Body of pancreas (tissue), 4 donors: ENCODE results near the gene EPHB1. TPM values are rescaled to one million over a fixed set of nuclear protein-coding genes. Genes with fewer than 3 reads are reported as not detected.

ENCODE experiments used
- ATAC-seq: fragments of 150-250 bp; one replicate; pipeline ENCODE4 v1.9.1; 2016
- DNase-seq, 4 donors: peaks; one replicate each; pipeline ENCODE4 v3.0.0-alpha.2; 2019
- H3K27ac ChIP-seq, 4 donors: fragments of 200-600 bp; sonication (generic); 1 replicate in 3 of 4; 2 replicates in 1 of 4; pipeline versions ENCODE4 v1.5.1 to v1.6.1; 2016 to 2019; ENCODE audit warnings: mild to moderate bottlenecking in 1 of 4, mixed read lengths in 1 of 4, moderate library complexity in 1 of 4
- H3K27me3 ChIP-seq, 2 donors: fragments of 200-600 bp; sonication (generic); one replicate each; pipeline ENCODE4 v1.6.0; 2016; ENCODE audit warnings: mild to moderate bottlenecking in 1 of 2
- H3K36me3 ChIP-seq, 2 donors: fragments of 200-600 bp; sonication (generic); replicated peaks in 1 of 2; 2 replicates each; pipeline ENCODE4 v1.5.1; 2016; ENCODE audit warnings: low read depth in 2 of 2; ENCODE audit not compliant: insufficient read depth in 1 of 2
- H3K4me1 ChIP-seq: fragments of 200-600 bp; sonication (generic); one replicate; pipeline ENCODE4 v1.6.0; 2016
- H3K4me3 ChIP-seq, 2 donors: fragments of 200-600 bp; sonication (generic); 1 replicate in 1 of 2; 2 replicates in 1 of 2; pipeline ENCODE4 v1.5.1; 2016 to 2019
- H3K9me3 ChIP-seq, 3 donors: fragments of 200-600 bp; sonication (generic); 1 replicate in 2 of 3; 2 replicates in 1 of 3; pipeline ENCODE4 v1.5.1; 2016
- POLR2A ChIP-seq, 3 donors: fragments of 450-650 bp; IDR thresholded peaks; one replicate each; pipeline ENCODE4 v1.6.1; 2016; ENCODE audit warnings: antibody characterized with exemption in 3 of 3, mild to moderate bottlenecking in 2 of 3
- WGBS, 2 donors: methylation state at CpG; one replicate each; pipeline ENCODE4 v1.1.5; 2017; 5-methylcytosine and 5-hydroxymethylcytosine counted together
- intact Hi-C: fragments of 100-400 bp; cut with DNase I; formaldehyde crosslinking; loops from one replicate; pipeline ENCODE4 v1.15.1; 2023
- total RNA-seq, 2 donors: library from RNA; depleted of rRNA; stranded (reverse); fragments of >200 nt; gene quantifications; one replicate each; pipeline ENCODE4 v1.1.0, GENCODE V29; 2016
- TF ChIP-seq, protein P1 (sequence below), 7 experiments: fragments of 450-650 bp in 4 of 7; fragments of 200-600 bp in 3 of 7; sonication (generic) in 3 of 7; IDR thresholded peaks; one replicate each; pipeline ENCODE4 v1.5.1; 2016 to 2019; ENCODE audit warnings: antibody characterized with exemption in 7 of 7

EPHB1 gene
- total RNA-seq, 2 donors from 2014 or later: 1.3 TPM; not detected in 1

DNA sequence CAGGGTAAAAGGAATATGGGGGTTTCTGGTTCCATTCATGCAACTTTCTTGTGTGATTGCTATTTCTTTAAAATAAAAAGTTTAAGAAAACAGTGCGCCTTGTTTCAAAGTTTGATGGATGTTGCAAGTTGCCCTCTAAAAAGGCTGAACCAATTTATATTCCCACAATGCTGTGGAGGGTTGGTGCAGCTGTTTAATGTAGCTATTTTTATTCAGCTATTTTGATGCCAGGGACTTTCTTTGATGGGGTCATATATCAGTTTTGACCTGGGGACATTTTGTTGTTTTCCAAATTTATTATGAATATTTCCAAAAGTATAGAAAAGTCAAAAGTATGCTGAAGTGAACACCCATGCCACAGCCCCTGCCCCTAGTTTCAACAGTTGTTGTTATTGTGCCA is 20.5 kb downstream of the EPHB1 start:
- Histone ChIP-seq H3K27me3 (no peaks in the 10 kb centered on the region), H3K36me3 (no peaks in the 10 kb centered on the region), H3K27ac (no peak overlapping the region), H3K9me3 (no peaks in the 10 kb centered on the region), H3K4me1 (no peaks in the 10 kb centered on the region), H3K4me3 (no peak overlapping the region)
- DNase-seq (no peak), ATAC-seq (no peak)
- intact Hi-C loops: no loop called here
- TF ChIP-seq POLR2A (IDR thresholded peaks at IDR 0.05): no peak
- TF ChIP-seq, protein P1, sequence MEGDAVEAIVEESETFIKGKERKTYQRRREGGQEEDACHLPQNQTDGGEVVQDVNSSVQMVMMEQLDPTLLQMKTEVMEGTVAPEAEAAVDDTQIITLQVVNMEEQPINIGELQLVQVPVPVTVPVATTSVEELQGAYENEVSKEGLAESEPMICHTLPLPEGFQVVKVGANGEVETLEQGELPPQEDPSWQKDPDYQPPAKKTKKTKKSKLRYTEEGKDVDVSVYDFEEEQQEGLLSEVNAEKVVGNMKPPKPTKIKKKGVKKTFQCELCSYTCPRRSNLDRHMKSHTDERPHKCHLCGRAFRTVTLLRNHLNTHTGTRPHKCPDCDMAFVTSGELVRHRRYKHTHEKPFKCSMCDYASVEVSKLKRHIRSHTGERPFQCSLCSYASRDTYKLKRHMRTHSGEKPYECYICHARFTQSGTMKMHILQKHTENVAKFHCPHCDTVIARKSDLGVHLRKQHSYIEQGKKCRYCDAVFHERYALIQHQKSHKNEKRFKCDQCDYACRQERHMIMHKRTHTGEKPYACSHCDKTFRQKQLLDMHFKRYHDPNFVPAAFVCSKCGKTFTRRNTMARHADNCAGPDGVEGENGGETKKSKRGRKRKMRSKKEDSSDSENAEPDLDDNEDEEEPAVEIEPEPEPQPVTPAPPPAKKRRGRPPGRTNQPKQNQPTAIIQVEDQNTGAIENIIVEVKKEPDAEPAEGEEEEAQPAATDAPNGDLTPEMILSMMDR (IDR thresholded peaks at IDR 0.05): no peak
- 71 to 78% methylated on average over 1 of the region's 1 CpG for WGBS, 2 donors

- ATAC-seq: no peak
- intact Hi-C loops: no loop called here
- Histone ChIP-seq H3K4me3 (no peak overlapping the region), H3K4me1 (no peaks in the 10 kb centered on the region), H3K36me3 (no peaks in the 10 kb centered on the region), H3K27ac (no peak overlapping the region), H3K27me3 (no peaks in the 10 kb centered on the region), H3K9me3 (no peaks in the 10 kb centered on the region)
- no peak for DNase-seq
- TF ChIP-seq, protein P1 (IDR thresholded peaks at IDR 0.05): no peak
- no peak for TF ChIP-seq POLR2A (IDR thresholded peaks at IDR 0.05)
- WGBS, 2 donors: 78 to 80% methylated on average over 7 of the region's 7 CpGs
Observed at GRCh38 chr3:134816623-134817022, 21.6 kb downstream of the EPHB1 start.

DNA sequence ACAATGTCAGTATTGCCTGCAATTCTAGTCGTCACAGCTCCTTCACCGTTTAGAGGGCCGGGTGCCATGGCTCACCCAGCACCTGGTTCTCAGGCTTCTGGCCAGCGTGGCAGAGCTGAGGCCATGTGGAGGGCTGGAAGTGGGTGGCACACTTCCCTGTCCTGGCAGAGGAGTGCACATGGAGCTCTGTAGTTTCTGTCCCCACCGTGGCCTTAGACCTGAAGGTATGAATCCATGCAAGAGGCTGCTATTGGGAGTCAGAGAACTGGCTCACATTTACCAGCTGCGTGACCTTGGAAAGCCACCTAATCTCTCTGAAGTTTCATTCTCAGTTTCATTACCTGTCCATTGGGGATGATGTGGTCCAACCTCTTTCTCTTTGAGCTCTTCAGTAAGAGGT is 22.2 kb downstream of the EPHB1 start:
- Histone ChIP-seq H3K4me3 (no peak overlapping the region), H3K9me3 (no peaks in the 10 kb centered on the region), H3K27me3 (no peaks in the 10 kb centered on the region), H3K4me1 (no peaks in the 10 kb centered on the region), H3K36me3 (no peaks in the 10 kb centered on the region), H3K27ac (no peak overlapping the region)
- WGBS, 2 donors: 77 to 80% methylated on average over 3 to 6 of the region's 6 CpGs
- no peak for TF ChIP-seq POLR2A (IDR thresholded peaks at IDR 0.05)
- TF ChIP-seq, protein P1 (IDR thresholded peaks at IDR 0.05): no peak
- intact Hi-C loops: no loop called here
- ATAC-seq: no peak
- no peak for DNase-seq

- no peak overlapping the region for H3K27ac ChIP-seq
- H3K36me3 ChIP-seq: no peaks in the 10 kb centered on the region
- DNase-seq: no peak
- intact Hi-C loops: no loop called here
- no peaks in the 10 kb centered on the region for H3K9me3 ChIP-seq
- no peak overlapping the region for H3K4me3 ChIP-seq
- TF ChIP-seq, protein P1 (IDR thresholded peaks at IDR 0.05): no peak
- 80 to 84% methylated on average over 1 of the region's 1 CpG for WGBS, 2 donors
- ATAC-seq: no peak
- H3K4me1 ChIP-seq: no peaks in the 10 kb centered on the region
- H3K27me3 ChIP-seq: no peaks in the 10 kb centered on the region
Observed at GRCh38 chr3:134820994-134821393, 25.9 kb downstream of the EPHB1 start.

DNA sequence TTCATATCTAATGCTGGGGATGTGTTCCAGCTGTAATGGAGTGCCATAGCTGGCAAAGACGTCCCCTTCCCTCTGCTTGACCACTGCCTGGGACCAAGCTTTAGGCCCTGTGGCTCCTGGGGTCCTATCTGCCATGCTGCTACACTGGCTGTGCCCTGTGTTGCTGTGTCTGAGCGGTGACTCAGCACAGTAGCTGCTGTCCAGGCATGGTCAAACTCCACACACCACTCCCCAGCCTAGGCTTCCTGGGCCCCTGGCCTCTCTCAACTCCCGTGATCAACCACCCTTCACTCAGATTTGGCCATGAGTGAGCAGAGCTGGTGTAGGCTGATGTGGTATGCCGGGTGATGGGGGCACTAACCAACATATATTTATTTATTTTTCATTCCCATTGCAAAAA is 27.0 kb downstream of the EPHB1 start:
- Histone ChIP-seq H3K36me3 (no peaks in the 10 kb centered on the region), H3K27me3 (no peaks in the 10 kb centered on the region), H3K4me1 (no peaks in the 10 kb centered on the region), H3K27ac (no peak overlapping the region), H3K9me3 (no peaks in the 10 kb centered on the region), H3K4me3 (no peak overlapping the region)
- ATAC-seq (no peak), DNase-seq (no peak)
- TF ChIP-seq, protein P1 (IDR thresholded peaks at IDR 0.05): no peak
- TF ChIP-seq POLR2A (IDR thresholded peaks at IDR 0.05): no peak
- 75 to 81% methylated on average over 4 of the region's 4 CpGs for WGBS, 2 donors
- intact Hi-C loops: no loop called here
